ENCODE data around the gene FKBP4. TPM values are rescaled to one million over a fixed set of nuclear protein-coding genes. Genes with fewer than 3 reads are reported as not detected.

Gene FKBP4
- total RNA-seq, 4 donors from 2014 or later = 28.7 to 53.3 (median 36.7) TPM

GRCh38 chr12:2841056-2841650 is 46.4 kb downstream of the FKBP4 start:
- DNase-seq (ENCODE audit: extremely low spot score) = no peak
- no peak overlapping the region for H3K27ac ChIP-seq (replicated peaks in 1 of 4)

GRCh38 chr12:2842948-2843347 is 48.2 kb downstream of the FKBP4 start:
- no peak for DNase-seq (ENCODE audit: extremely low spot score)
- intact Hi-C loops (cut with DNase I) = no loop called here
- H3K4me1 ChIP-seq = peaks cover 0 to 5% (median 0%) of the 10 kb centered on the region in 4 donors
- H3K27ac ChIP-seq (replicated peaks in 1 of 4) = peak overlapping the region in 2 of 4 donors; percentile 33 to 40
- H3K9me3 ChIP-seq = no peaks in the 10 kb centered on the region
- no peak overlapping the region for H3K4me3 ChIP-seq
- H3K27me3 ChIP-seq = no peaks in the 10 kb centered on the region
- 81% methylated on average over 5 of the region's 5 CpGs for WGBS
- TF ChIP-seq POLR2A (IDR thresholded peaks at IDR 0.05; ENCODE audit: low read depth) (no peak), POLR2AphosphoS5 (IDR thresholded peaks at IDR 0.05) (no peak), EP300 (IDR thresholded peaks at IDR 0.05) (no peak), CTCF (IDR thresholded peaks at IDR 0.05) (no peak)
- peaks cover 0 to 26% (median 0%) of the 10 kb centered on the region in 4 donors for H3K36me3 ChIP-seq

More at GRCh38 chr12:2841056-2841650, 46.4 kb downstream of the FKBP4 start:
- H3K9me3 ChIP-seq = no peaks in the 10 kb centered on the region
- TF ChIP-seq POLR2AphosphoS5 (IDR thresholded peaks at IDR 0.05) (no peak), EP300 (IDR thresholded peaks at IDR 0.05) (no peak), POLR2A (IDR thresholded peaks at IDR 0.05; ENCODE audit: low read depth) (no peak), CTCF (IDR thresholded peaks at IDR 0.05) (no peak)
- peaks cover 0 to under 1% (median 0%) of the 10 kb centered on the region in 4 donors for H3K27me3 ChIP-seq
- peaks cover 0 to 5% (median 0%) of the 10 kb centered on the region in 4 donors for H3K4me1 ChIP-seq
- H3K36me3 ChIP-seq = peaks cover 0 to 26% (median 0%) of the 10 kb centered on the region in 4 donors
- intact Hi-C loops (cut with DNase I) = no loop called here
- WGBS = 75% methylated on average over 1 of the region's 9 CpGs
- no peak overlapping the region for H3K4me3 ChIP-seq

DNA sequence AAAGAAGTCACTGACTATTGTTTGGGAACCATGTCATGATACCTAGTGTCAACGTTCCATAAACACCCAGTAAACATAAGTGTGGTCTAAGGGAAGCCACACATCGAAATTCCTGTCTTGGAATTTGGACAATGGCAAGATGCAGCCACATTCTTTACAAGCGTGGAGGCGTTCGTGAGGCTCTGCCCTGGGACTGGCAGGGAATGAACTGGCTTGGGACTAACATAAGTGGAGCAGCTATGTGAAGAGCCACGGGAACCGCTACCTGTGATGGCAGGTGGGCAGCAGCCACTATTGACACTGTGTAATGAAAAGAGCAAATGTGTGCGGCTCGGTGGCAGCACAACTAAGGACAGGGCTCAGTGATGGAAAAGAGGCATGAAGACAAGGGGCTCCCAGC is 50.0 kb downstream of the FKBP4 start:
- TF ChIP-seq EP300 (IDR thresholded peaks at IDR 0.05) (no peak), POLR2A (IDR thresholded peaks at IDR 0.05; ENCODE audit: low read depth) (no peak), POLR2AphosphoS5 (IDR thresholded peaks at IDR 0.05) (no peak), CTCF (IDR thresholded peaks at IDR 0.05) (no peak)
- intact Hi-C loops (cut with DNase I) = no loop called here

DNA sequence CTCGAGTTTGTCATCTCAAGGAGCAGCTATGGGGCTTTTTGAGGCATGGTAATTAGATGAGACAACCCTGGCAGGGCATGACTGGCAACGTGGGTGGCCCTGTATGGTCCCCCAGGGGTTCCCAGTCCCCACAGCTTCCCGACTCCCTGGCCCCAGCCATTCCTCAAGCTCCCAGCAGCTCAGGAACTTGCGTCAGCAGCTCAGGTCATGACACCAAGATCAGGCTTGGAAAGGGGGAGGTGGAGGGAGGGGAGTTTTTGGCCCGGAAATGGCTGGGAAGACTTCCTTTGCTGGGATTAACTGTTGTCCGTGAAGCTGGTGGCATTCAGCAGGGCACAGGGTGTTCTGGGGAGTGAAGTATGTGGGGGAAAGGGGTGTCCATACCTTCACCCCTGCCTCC is 50.5 kb downstream of the FKBP4 start:
- Histone ChIP-seq H3K4me3 (no peak overlapping the region), H3K4me1 (peaks cover 0 to 5% (median 0%) of the 10 kb centered on the region in 4 donors), H3K36me3 (peaks cover 0 to 10% (median 0%) of the 10 kb centered on the region in 4 donors), H3K27me3 (no peaks in the 10 kb centered on the region), H3K27ac (replicated peaks in 1 of 4) (peak overlapping the region in 1 of 4 donors; percentile 3), H3K9me3 (no peaks in the 10 kb centered on the region)
- TF ChIP-seq POLR2A (IDR thresholded peaks at IDR 0.05; ENCODE audit: low read depth) (no peak), EP300 (IDR thresholded peaks at IDR 0.05) (no peak), POLR2AphosphoS5 (IDR thresholded peaks at IDR 0.05) (no peak), CTCF (IDR thresholded peaks at IDR 0.05) (no peak)
- intact Hi-C loops (cut with DNase I) = no loop called here
- WGBS = 32% methylated on average over 6 of the region's 6 CpGs
- DNase-seq (ENCODE audit: extremely low spot score) = no peak

More for the DNA sequence above, 50.0 kb downstream of the FKBP4 start:
- Histone ChIP-seq H3K27ac (replicated peaks in 1 of 4) (peak overlapping the region in 1 of 4 donors; percentile 3), H3K4me1 (peaks cover 0 to 5% (median 0%) of the 10 kb centered on the region in 4 donors), H3K27me3 (no peaks in the 10 kb centered on the region), H3K4me3 (no peak overlapping the region), H3K36me3 (peaks cover 0 to 13% (median 0%) of the 10 kb centered on the region in 4 donors), H3K9me3 (no peaks in the 10 kb centered on the region)
- DNase-seq (ENCODE audit: extremely low spot score) = no peak
- 91% methylated on average over 9 of the region's 9 CpGs for WGBS
